T-helper 2 cell treated with Interferon-gamma antibody and Interleukin-4, amounts not matched to agents 100 ng/mL and 5 ng/mL, for 36 hours (primary cell): ENCODE measurements around the gene IGFL3. TPM values are rescaled to one million over a fixed set of nuclear protein-coding genes. Genes with fewer than 3 reads are reported as not detected.

ENCODE experiments used
- intact Hi-C: fragments of 100-400 bp; cut with micrococcal nuclease; formaldehyde crosslinking; loops from one replicate; pipeline ENCODE4 v1.15.1; 2023
- total RNA-seq: library from RNA; stranded (reverse); gene quantifications from 2 replicates; pipeline ENCODE4 v1.2.3, GENCODE V29; 2022

IGFL3 gene
- total RNA-seq, 1 donor from 2014 or later = not detected

DNA sequence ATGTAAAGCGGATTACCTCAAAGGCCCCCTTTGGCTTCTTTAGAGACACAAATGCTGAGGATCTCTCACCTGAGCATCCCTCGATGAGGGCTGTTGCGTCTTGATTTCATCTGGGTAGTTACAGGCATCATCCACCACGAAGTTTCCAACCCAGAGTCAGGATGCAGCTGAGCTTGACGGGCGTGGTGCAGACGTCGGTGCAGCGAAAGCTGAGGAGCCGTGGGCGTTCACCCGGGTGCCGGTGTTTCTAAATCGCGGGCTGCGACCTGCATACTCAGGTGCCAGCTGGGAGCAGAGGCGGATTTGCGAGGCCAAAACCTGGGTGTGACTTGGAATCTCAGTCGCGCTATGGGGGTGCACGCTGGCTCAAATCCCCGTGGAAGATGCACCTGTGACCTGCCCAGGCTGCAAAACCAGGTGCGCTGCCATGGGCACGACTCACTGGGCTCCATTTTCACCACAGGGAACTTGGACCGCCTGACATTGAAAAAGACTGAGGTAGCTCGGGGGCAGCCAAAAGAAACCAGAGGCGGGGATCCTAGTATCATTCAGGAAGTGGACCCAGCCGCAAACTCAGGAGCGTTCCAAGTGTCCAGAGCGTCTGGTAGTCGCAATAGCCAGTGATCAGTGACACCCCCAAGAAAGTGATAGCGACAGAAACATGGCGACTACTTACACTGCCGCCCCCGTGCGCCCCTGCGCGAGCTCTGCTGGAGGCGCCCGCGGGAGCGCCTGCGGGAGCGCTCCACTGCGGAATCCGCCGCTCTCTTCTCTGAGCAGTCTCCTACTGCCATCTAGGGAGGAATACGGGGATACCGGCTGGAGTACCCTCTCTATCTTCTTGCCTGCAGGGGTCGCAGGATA is 47.3 kb downstream of the IGFL3 start:
- intact Hi-C loops = no loop called here

- intact Hi-C loops = no loop called here
Measured at GRCh38 chr19:46076031-46076880, 48.2 kb downstream of the IGFL3 start.

DNA sequence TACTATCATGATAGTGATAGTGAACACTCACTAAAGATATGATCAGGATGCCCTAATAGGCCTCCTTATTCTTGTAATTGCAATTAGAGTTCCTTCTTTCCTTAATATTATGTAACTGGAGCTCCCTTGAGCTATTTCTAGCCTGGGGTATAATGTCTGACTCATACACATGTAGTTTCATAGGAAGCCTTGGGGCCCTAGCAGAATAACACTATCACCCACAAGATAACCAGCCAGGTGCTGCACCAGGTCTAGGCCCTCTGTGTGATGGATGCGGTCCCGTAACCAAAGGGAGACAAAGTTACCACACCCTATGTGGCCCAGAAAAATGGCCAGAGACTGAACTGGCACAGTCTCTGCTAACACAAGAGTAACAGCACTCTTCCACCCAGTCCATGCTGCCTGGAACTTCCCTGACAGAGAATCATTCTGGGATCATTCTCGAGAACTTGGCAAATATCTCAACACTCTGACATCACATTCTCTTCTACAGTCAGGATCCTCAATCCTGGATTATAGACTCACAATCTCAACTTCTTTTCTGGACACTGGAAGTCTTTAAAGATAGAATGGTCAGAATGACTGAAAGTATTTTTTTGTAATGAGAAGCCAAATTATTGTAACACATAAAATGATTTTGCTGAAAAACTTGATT is 51.1 kb downstream of the IGFL3 start:
- intact Hi-C loops = no loop called here

Other genes with a start within 250 kb of the IGFL3 start
- 15.3 and 15.8 TPM in 2 replicates for gene IRF2BP1, start 238.5 kb downstream of the IGFL3 start, total RNA-seq
- gene MYPOP, start 222.1 kb downstream of the IGFL3 start, total RNA-seq = 8.8 and 9.8 TPM in 2 replicates
- not detected in 2 replicates for gene NANOS2, start 209.9 kb downstream of the IGFL3 start, total RNA-seq
- 0.02 and 0.09 TPM in 2 replicates for gene NOVA2, start 150.8 kb downstream of the IGFL3 start, total RNA-seq
- gene CCDC61, start 129.2 kb downstream of the IGFL3 start, total RNA-seq = 22.8 and 26.8 TPM in 2 replicates
- not detected in 2 replicates for gene PGLYRP1, start 101.6 kb downstream of the IGFL3 start, total RNA-seq
- not detected in 2 replicates for gene IGFL4, start 83.7 kb downstream of the IGFL3 start, total RNA-seq
- gene IGFL2, start 23.6 kb upstream of the IGFL3 start, total RNA-seq = 0.30 TPM in 1 of 2 replicates, not detected in the other
- gene IGFL1, start 105.1 kb upstream of the IGFL3 start, total RNA-seq = not detected in 2 replicates
- not detected in 2 replicates for gene HIF3A, start 172.4 kb upstream of the IGFL3 start, total RNA-seq
- gene PPP5C, start 222.4 kb upstream of the IGFL3 start, total RNA-seq = 109 and 112 TPM in 2 replicates